Measurements from ENCODE around the gene FIGN. TPM values are rescaled to one million over a fixed set of nuclear protein-coding genes. Genes with fewer than 3 reads are reported as not detected.

The FIGN gene
- polyA plus RNA-seq, 1 donor from 2014 or later = 0.71 TPM

- Histone ChIP-seq H3K4me2 (ENCODE audit: low read length) (peak overlapping the region; percentile 10), H3K4me3 (ENCODE audit: low read length) (peak overlapping the region; percentile 43), H3K36me3 (ENCODE audit: insufficient read depth, low read length) (no peaks in the 10 kb centered on the region), H3K27ac (ENCODE audit: low read length) (no peak overlapping the region), H3K79me2 (replicated peaks; ENCODE audit: insufficient read depth, low read length) (no peaks in the 10 kb centered on the region), H3K9me2 (ENCODE audit: insufficient read depth, low read length) (no peaks in the 10 kb centered on the region), H4K20me1 (ENCODE audit: insufficient read depth) (no peaks in the 10 kb centered on the region), H3K9me3 (ENCODE audit: low read length) (no peaks in the 10 kb centered on the region), H3K27me3 (ENCODE audit: insufficient read depth, low read depth, low read length) (no peaks in the 10 kb centered on the region), H3K9ac (ENCODE audit: low read length) (no peak overlapping the region), H2AFZ (ENCODE audit: low read depth, low read length) (no peak overlapping the region), H3F3A (ENCODE audit: insufficient read depth, low read length, poor library complexity, severe bottlenecking) (peaks cover 13% of the 10 kb centered on the region)
- no peak for TF ChIP-seq RAD21 (conservative IDR thresholded peaks at IDR 0.05)
- TF ChIP-seq SMC3 (conservative IDR thresholded peaks at IDR 0.05; ENCODE audit: poor library complexity) = no peak
- TF ChIP-seq EP300 (conservative IDR thresholded peaks at IDR 0.05; ENCODE audit: poor library complexity, severe bottlenecking) = no peak
- TF ChIP-seq REST (IDR thresholded peaks at IDR 0.05; ENCODE audit: borderline replicate concordance) = no peak
- TF ChIP-seq EZH2 (IDR thresholded peaks at IDR 0.05; ENCODE audit: borderline replicate concordance, insufficient read depth, low read length, poor library complexity, severe bottlenecking) = no peak
- TF ChIP-seq CTCF (IDR thresholded peaks at IDR 0.05; ENCODE audit: poor library complexity, severe bottlenecking) = no peak
- TF ChIP-seq TAF1 (IDR thresholded peaks at IDR 0.05; ENCODE audit: low read depth) = no peak
- TF ChIP-seq MXI1 (conservative IDR thresholded peaks at IDR 0.05; ENCODE audit: poor library complexity, severe bottlenecking) = no peak
- TF ChIP-seq POLR2AphosphoS5 (IDR thresholded peaks at IDR 0.05) = no peak
Measured at GRCh38 chr2:163593982-163594381, 141.8 kb downstream of the FIGN start.

GRCh38 chr2:163592954-163593622, 142.7 kb downstream of the FIGN start:
- no peak overlapping the region for H3K4me2 ChIP-seq (ENCODE audit: low read length)
- H3F3A ChIP-seq (ENCODE audit: insufficient read depth, low read length, poor library complexity, severe bottlenecking) = peaks cover 13% of the 10 kb centered on the region
- H3K27me3 ChIP-seq (ENCODE audit: insufficient read depth, low read depth, low read length) = no peaks in the 10 kb centered on the region
- H3K27ac ChIP-seq (ENCODE audit: low read length) = no peak overlapping the region
- no peaks in the 10 kb centered on the region for H4K20me1 ChIP-seq (ENCODE audit: insufficient read depth)
- no peak overlapping the region for H3K4me3 ChIP-seq (ENCODE audit: low read length)
- H3K9me2 ChIP-seq (ENCODE audit: insufficient read depth, low read length) = no peaks in the 10 kb centered on the region
- H2AFZ ChIP-seq (ENCODE audit: low read depth, low read length) = no peak overlapping the region
- TF ChIP-seq EP300 (conservative IDR thresholded peaks at IDR 0.05; ENCODE audit: poor library complexity, severe bottlenecking) (no peak), TAF1 (IDR thresholded peaks at IDR 0.05; ENCODE audit: low read depth) (no peak), SMC3 (conservative IDR thresholded peaks at IDR 0.05; ENCODE audit: poor library complexity) (no peak), POLR2AphosphoS5 (IDR thresholded peaks at IDR 0.05) (no peak), REST (IDR thresholded peaks at IDR 0.05; ENCODE audit: borderline replicate concordance) (no peak), CTCF (IDR thresholded peaks at IDR 0.05; ENCODE audit: poor library complexity, severe bottlenecking) (no peak), RAD21 (conservative IDR thresholded peaks at IDR 0.05) (no peak), EZH2 (IDR thresholded peaks at IDR 0.05; ENCODE audit: borderline replicate concordance, insufficient read depth, low read length, poor library complexity, severe bottlenecking) (no peak), MXI1 (conservative IDR thresholded peaks at IDR 0.05; ENCODE audit: poor library complexity, severe bottlenecking) (no peak)
- H3K79me2 ChIP-seq (replicated peaks; ENCODE audit: insufficient read depth, low read length) = no peaks in the 10 kb centered on the region
- H3K9me3 ChIP-seq (ENCODE audit: low read length) = no peaks in the 10 kb centered on the region
- no peaks in the 10 kb centered on the region for H3K36me3 ChIP-seq (ENCODE audit: insufficient read depth, low read length)
- H3K9ac ChIP-seq (ENCODE audit: low read length) = no peak overlapping the region
